Superior temporal gyrus (tissue), 1 donor: Measurements from ENCODE around the gene TRIB2.

Experiments used
- DNase-seq: peaks from one replicate; pipeline ENCODE4 v3.0.0-alpha.2; 2016; ENCODE audit errors: extremely low spot score

TRIB2 gene

GRCh38 chr2:12720754-12721378 lies 4.1 kb downstream of the TRIB2 start:
- peak; percentile 38 for DNase-seq

- peak; percentile 63 for DNase-seq
These were observed 5.1 kb downstream of the TRIB2 start for GRCh38 chr2:12721566-12722446.

- DNase-seq, result peak; percentile 25
These were observed 5.9 kb downstream of the TRIB2 start for GRCh38 chr2:12722447-12723316.

GRCh38 chr2:12723736-12724463 lies 7.2 kb downstream of the TRIB2 start:
- no peak for DNase-seq

DNA sequence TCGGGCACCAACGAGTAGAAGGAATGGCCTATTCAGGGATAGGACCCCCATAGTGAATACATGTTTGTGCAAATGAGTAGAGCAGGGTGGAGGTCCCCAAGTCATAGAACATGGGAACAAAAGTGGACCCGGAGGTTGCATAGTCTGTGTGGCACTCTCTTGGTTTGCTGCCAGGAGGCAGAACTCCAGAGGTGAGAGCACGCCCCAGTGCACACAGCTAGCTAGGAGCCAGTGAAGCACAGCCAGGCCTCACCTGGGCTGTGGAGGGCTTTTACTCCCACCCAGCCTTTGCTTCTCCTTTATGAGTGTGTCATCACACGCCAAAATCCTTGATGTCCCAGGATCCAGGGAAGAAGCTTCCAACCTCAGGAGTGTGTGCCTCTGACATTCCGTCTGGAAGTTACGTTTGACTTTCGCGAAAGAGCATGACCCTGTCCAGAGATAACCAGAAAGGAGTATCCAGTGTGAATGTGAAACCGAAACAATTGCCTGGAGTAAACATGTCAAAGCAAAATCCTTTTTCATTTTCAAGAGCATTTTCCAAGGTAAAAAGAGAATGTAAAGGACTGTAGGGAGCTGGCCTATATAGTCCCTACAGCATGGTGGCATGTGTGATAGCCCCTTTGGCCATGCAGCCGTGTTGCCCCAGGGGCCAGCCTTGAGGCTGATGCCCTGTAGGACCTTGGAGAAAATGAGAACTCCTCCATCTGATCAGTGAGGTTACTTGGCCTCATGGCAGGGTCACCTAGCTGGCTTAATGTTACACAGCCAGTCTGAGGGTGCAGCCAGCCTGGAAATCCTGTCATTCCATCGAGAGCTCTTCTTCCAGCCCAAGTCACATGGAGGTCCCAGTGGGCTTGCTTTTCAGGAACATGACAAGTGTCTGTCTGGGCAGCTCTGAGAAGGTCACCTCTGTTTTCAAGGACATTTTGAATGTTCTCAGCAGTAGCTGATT lies 8.8 kb downstream of the TRIB2 start:
- DNase-seq, result no peak

DNA sequence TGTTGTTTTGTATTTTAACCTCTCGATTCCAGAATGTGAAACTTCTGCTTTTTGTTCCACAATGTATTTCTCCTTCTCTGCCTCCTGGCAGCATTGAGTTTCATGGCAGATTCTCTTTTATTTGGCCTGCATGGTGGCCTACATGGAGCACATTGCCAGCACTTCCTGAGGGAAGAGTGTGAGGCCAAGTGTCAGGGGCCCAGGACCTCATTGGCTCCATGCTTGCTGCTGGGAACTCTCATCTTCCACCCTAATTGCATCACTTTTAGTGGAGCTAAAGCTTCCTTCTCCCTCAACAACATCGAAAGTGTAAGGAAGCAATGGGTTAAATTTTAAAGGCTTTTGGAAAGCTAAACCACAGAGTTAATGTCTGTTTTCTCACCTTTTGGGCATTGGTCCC lies 9.5 kb downstream of the TRIB2 start:
- no peak for DNase-seq

DNA sequence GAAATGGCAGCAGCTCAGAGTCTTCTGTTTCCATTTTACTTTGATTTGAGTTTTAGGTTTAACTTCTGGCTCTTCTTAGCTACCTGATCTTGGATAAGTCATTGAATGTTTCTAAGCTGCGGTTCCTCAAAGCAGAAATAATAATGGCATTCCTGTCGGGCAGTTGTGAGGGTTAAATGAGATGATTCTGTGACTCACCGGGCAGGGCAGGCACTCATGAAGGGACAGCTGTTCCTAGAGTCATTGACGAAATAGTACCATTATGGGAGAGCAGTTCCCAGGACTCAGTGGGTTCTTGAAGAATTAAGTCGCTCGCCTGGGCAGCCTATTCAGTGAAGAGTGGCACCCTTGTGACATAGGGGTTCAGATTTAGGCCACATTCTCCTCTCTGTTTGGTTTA lies 10.3 kb downstream of the TRIB2 start:
- DNase-seq, result no peak

GRCh38 chr2:12727641-12728040 lies 10.9 kb downstream of the TRIB2 start:
- DNase-seq, result no peak

DNA sequence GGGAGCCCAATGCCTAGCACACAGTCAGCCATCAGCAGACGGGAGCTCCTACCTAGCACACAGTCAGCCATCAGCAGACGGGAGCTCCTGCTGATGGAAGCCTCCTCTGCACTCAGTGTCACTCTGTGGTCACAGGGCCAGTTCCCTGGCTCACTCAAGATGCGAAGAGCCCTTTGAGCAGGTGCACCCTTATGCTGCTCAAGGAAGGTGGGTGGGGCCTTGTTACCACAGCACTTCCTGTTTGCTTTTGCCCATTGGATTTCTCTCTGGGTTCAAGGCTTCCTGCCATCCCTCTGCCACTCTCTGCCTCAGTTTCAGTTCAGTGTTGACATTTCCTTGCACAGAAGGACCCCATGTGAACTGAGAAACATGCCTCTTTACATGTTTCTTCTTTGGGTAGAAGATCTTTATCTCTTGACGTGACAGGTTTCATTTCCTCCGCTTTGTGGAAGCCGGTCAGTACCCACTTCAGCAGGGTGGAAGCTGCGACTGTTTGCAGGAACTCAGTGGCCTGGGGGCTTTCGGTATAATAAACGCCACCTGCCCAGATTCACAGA lies 11.6 kb downstream of the TRIB2 start:
- DNase-seq, result no peak

DNA sequence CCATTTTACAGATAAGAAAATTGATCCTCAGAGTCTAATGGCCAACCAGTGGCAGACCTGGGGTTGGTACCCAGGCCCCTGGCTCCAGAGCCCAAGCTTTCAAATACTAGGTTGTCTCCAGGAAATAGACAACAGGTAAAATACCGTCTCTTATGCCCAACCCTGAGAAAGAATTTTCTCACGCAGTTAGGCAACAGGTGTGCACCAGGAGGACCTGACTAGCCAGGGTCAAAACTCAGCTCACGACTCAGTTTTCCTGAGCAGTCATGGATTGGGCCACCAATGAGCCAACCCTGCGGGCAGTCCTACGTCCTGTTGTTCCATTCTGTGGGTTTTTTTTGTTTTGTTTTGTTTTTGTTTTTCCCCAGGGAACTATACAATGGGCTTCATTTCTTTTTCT lies 13.5 kb downstream of the TRIB2 start:
- DNase-seq, result no peak

DNA sequence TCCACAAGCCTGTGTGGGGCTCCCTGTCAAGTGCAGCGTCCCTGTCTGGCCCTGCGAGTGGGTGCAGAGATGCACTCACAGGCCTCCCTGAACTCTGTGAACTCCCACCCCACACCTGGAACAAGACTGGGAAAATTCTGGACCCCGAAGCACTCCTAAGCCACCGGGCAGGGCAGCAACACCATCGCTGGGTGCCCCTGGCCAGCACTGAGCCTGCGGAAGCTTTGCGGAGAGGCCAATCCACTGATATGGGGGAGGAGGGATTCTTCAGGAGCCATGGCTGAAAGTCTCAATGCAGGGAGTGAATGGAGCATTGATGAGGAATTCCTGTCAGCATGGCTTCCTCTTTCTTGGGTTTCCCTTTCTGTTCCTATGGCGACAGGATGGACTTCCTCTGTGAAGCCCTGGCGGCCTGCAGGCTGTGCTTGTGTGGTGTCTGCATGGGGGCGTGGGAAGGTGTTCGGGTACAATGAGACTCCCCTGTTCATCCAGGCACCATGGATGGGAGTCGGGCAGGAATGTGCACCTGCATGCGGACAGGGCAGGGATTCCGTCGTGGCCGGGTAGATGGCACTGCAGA lies 15.1 kb downstream of the TRIB2 start:
- no peak for DNase-seq

DNA sequence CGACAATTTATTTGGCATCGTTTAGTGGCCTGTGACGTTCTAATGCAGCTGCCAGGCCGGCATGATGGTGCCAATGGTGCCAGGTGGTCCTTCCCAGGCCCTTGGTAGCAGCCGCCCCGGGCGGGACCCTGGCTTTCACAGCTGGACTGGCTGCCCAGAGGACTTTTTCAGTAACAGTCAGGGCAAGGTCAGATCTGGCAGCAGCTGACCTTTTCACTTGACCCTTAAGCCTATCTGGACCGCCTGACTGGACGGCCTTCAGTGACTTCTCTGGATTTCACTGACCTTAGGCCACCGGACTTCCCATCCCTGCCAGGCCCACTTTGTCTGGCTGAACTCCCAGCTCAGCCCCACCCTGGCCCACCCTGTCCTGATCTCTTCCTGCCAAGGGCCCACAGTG lies 15.9 kb downstream of the TRIB2 start:
- no peak for DNase-seq

- DNase-seq, result no peak
These were observed 17.1 kb downstream of the TRIB2 start for GRCh38 chr2:12733846-12734245.

- no peak for DNase-seq
These were observed 18.3 kb downstream of the TRIB2 start for GRCh38 chr2:12734914-12735654.

DNA sequence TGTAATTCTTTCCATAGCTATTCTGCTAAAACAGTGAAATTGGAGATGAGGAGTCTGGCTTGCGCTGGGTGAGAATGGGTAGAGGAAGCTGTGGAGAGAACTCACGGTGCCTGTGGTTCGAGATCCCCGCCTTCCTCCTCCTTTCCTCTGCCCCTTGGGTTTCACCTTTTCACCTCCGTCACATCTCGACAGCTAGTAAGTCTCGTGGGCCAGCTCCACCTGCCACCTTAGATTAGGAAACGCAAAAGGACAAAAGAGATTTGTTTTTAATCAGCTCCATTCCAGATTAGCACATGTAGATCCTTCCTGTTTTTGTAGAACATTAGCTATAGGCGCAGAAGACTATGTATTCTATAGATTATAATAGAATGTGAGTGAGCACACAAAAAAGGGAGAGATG lies 20.6 kb downstream of the TRIB2 start:
- DNase-seq, result no peak

GRCh38 chr2:12737738-12738485 lies 21.2 kb downstream of the TRIB2 start:
- no peak for DNase-seq

DNA sequence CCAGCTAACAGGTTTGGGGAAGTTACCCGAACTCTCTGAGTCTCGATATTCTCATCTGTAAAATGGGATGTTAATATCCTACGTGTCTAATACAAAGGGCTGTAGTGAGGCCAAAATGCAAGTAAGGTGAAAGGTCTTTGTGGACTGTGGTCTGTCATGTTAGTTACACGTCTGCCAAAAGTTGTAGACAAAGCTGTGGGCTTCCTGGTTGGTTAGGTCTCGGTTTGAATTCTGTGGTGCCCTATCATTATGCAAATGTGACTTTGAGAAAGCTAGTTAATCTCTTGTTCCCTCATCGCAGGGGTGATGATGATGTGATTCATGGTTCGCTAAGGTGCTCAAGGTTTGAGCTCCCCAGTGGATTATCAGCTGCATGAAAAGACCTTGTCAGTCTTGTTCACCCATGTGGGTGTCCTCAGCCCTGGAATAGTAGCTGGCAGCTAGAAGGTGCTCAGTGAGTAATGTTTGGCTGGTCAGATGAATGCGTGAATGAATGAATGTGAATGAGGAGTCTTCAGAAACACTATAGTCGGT lies 23.1 kb downstream of the TRIB2 start:
- no peak for DNase-seq

DNA sequence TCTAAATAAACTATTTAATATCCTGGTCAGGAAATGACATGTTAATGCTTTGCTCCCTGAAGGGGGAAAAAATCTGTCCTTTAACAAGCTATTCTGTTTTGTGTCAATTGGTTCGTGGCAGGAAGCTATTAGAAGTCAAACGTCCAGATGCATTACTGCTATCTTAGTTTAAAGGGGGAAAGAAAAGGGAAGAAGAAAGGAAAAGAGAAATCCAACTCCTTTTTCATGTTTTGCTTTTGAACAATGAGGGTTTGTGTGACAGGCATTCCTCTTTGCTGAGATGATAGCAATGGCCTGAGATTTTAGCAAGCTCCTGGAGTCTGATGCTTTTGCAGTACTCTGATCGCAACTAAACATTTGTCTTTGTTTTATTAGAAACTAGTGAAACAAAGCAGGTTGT lies 24.6 kb downstream of the TRIB2 start:
- no peak for DNase-seq
